Activated CD4-positive, alpha-beta memory T cell treated with anti-CD3 and anti-CD28 coated beads, Interleukin-2, amount 10 ng/mL, durations not matched to agents 7 days and 5 days (primary cell): Measurements from ENCODE around the gene C1QB. TPM values are rescaled to one million over a fixed set of nuclear protein-coding genes. Genes with fewer than 3 reads are reported as not detected.

Source experiments
- total RNA-seq, 2 experiments: library from RNA; stranded (reverse); gene quantifications; one replicate each; pipeline ENCODE4 v1.2.3, GENCODE V29; 2021

Gene C1QB
- total RNA-seq, 2 experiments from 2014 or later: not detected

Other genes starting within 250 kb of the C1QB start
- gene ZBTB40, start 201.4 kb upstream of the C1QB start, total RNA-seq: 10 to 100 TPM; 15.2 to 15.3 TPM
- gene EPHA8, start 89.7 kb upstream of the C1QB start, total RNA-seq: not detected
- gene C1QA, start 16.6 kb upstream of the C1QB start, total RNA-seq: not detected
- not detected for gene C1QC, start 9.6 kb upstream of the C1QB start, total RNA-seq
- gene EPHB2, start 57.6 kb downstream of the C1QB start, total RNA-seq: not detected